ENCODE data around the gene ILDR2.

The ILDR2 gene

DNA sequence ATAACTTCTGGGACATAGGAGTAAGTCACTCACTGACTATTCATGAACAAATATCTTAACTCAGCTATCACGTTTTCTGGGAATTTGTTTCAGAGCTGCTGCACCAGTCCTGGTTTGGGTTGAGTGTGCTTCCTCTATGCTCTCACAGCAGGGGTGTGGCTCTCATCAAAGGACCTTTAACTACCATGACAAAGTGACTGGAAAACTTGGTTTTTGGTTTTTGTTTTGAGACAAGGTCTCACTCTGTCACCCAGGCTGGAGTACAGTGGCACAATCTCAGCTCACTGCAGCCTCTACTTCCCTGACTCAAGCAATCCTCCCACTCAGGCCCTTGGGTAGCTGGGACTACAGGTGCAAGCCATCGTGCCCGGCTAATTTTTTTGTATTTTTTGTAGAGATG lies 4.1 kb downstream of the ILDR2 start:
- DNase-seq: no peak

DNA sequence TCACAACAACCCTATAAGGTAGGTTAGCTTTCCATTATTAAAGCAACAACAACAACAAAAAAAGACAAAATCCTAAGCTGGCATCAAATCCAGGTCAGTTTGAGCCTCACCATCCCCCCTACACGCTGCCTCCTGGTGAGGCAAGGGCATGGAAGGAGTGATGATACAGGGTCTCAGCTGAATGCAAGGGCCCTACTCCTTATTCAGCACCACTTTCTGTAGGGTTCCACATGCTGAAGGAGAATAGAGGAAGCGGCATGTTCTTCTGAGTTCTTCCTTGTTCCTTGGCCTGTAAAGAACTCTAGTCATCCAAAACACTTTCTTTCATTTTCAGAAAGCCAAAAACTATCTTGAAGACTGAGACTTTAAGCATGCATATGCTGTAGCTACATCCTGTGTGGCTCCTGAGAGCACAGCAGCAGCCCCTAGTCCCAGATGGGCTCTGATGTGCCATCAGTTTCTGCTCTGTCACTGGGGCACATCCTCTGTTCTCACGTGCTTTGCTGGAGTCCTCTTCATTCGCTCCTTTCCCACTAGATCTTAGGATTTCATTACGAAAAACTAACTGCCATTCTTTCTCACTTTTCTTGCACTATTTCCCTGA lies 6.2 kb downstream of the ILDR2 start:
- no peak for DNase-seq

DNA sequence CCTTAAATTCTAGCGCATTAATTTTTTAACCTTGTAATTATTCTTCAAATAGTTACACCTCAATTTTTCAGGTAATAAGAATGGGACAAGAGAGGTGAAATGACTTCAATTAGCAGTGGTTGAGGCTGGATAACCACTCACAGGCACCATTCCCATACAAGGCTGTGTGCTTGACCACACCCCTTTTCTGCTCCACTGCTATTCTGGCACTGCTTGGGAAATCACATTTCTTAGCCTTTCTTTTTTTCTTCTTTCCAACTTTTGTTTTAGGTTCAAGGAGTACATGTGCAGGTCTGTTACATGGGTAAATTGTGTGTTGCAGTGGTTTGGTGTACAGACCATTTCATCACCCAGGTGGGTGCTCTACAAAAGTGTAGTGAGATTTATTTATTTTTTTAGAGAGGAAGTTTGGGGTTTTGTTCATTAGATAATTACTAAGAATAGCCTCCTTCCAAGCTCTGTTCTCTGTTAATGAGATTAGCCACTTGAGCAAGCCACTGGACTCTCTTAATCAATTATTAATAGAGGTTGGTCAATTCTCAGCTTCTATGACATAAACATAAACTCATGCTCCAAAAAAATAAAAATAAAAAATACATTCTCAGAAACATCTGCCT lies 14.4 kb downstream of the ILDR2 start:
- no peak for DNase-seq

DNA sequence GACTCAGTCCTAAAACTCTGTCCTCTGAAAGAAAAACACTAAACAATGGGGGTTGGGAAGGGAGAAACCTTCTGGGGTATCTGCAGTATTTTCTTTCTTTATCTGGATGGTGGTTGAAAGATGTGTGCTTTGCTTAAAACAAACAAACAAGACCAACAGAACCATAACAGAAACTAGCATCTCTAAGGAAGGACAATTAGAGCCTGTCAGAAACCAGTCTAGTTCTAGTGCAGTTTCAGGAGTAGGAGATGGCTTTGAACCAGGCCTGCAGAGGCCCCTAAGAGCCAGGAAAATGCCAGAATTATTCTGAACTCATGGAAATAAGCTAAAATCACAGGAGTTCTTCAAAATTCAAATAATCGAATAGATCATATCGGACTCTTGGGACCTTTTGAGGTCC lies 18.5 kb downstream of the ILDR2 start:
- no peak for DNase-seq

DNA sequence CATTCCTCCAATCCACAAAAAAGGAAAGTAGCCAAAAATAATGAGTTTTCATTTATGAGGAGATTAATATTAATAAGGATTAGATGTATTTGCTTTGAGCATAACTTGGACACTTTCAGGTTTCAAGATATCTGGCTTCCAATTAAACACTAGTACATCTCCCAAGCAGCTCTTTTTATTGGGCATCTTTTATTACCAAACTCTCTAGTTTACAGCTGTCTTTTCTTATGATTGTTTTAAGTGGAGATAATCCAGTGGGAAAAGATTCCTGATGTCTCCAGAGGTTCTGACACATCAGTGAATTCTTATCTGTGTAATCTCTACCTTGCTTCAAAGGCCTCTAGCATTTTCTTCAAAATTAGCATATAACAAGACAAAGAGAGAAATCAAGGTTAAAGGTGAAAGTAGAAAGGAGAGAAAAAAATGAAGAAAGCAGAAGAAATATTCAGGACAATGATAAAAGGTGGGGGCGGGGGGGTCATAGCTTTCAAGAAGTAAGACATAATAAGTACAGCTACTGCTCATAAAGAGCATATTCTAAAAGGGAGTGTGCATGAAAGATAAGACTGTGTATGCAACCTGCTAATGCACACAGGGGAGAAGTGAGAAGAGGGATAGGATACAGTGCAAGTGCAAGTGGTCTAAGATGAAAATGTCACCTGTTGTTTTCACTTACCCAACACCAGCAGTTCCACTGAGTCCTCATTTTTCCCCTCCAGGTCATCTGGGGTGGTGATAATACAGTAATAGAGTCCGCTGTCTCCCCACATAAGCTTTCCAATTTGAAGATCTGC lies 19.1 kb downstream of the ILDR2 start:
- no peak for DNase-seq

DNA sequence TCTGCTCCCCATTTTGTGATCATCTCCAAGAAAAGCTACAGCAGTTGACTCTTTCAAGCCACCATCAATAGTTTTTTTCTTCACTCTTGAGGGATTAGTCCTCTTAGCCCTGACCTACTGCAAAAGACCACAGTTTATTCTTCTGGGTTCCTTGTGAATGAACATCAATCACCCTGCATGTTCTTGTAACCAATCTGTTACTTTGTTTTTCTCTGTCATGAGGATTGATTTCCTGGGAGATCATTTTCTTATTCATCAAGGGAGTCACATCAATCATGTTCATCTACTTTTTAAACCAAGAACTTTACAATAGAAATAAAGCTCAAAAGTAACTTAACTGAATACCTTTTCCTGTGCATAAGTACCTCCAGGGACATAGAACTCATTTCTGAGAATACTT lies 21.8 kb downstream of the ILDR2 start:
- DNase-seq: no peak

DNA sequence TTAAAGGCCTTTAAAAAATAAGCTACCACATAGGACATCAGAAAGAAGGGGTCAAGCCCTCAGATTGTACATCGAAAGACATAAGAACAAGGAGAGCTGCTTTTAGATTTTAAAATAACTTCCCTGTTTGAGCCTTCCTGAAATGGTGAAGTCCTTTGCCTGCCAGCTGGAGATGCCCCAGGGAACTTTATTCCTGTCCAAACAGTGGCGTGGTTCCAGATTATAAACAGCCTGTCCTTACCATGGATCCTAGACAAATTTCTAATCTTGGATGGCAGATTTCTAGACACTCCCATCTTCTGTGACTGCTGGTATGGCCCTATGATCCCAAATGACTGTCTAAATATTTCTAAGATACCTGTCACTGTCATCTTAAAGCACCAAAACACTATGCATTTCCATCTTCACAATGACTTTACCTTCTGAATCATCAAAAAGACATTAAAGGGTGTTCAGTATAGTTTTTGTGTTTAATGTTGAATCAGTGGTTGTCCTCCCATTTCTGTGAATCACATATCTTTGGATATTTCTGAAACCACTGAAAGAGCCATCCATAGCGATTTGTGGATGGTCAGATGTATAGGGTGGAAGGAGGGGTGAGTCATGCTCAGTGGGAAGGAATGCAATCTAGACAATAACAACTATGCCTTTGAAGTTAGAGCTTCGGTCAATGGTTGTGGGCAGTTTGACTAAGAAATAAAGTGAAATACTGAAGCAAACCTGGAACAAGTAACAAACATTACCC lies 23.2 kb downstream of the ILDR2 start:
- peak; percentile 86 for DNase-seq

DNA sequence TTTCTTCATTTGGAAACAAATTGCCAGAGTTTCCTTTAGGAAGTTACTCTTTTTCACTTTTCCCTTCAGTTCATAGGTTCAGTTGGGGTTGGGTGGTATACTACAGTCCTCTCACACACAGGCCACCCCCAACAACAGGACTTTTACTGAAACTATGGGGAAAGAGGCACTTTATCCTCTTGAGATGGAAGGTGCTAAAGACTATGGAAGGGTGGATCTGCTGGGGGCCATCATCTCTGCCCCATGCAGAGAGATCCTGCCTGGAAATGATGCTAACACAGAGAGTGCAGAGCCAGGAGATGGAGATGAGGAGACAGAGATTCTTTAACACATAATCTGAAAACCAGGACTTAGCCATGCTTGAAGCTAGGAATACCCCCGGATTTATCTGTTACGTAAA lies 24.3 kb downstream of the ILDR2 start:
- DNase-seq: no peak

DNA sequence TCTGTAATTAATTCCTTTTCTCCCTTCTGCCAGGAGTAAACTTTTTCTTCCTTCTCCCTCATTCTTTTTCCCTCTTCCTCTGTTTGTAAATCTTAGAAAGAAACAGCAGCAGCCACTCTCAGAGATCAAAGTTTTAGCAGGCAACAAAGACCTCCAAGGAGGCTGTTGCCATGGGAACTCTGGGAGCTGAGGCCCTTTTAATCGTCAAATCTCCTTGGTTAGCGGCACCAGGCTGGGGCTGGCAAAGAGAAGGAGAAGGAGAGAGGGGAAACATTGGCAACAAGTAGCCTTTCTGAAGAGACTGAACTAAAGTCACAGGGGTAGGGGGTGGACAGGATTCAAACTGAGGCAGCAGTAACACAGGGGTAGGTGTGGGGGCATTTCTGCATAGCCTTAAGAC lies 25.2 kb downstream of the ILDR2 start:
- no peak for DNase-seq

DNA sequence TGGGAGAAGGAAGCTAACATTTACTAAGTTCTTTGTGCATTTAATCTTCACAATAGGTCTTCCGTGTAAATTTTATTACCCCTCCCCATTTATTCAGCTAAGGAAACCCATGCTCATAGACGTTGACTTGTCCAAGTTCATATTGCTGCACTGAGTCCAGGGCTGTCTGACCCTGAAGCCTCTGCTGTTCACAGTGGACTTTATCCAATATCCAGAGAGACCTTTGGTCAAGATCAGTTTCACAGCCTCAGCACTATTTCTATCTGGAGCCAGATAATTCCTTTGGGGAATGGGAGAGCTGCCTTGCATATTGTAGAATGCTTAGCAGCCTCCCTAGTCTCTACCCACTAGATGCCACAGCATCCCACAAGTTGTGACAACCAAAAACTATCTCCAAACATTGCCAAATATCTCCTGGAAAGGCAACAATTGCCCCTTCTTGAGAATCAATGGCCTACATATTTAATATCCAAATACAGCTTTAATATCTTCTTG lies 26.4 kb downstream of the ILDR2 start:
- DNase-seq: no peak

DNA sequence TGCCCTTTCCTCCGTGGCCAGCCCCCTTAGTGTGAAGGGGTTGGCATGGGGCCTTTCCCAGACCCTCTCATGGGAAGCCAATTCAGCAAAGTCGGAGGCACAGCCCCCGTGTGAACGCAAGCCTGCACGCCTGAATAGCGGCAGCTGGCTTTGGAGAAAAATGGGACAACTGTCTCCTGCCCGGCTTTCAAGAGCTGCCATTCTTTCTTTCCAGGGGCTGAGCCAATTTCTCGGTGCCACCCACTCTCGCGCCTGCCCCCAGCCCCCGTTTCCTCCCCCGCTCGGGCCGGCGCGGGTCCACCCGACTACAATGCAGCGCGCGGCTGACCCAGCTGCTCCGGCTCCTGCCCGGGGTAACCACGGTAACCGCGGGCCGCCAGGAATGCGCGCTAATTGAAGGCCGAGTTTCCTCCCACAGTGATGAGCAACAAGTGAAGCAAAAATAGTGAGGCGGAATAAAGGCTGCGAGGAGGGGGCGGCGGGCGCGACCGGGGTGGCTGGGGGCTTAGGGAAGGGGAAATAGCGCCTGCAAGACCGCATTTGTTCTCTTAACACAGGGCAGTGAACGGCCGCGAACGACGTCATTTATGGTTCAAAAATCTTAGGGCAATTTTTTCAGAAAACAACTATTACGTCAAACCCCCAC lies 27.8 kb downstream of the ILDR2 start:
- DNase-seq: peak; percentile 61

DNA sequence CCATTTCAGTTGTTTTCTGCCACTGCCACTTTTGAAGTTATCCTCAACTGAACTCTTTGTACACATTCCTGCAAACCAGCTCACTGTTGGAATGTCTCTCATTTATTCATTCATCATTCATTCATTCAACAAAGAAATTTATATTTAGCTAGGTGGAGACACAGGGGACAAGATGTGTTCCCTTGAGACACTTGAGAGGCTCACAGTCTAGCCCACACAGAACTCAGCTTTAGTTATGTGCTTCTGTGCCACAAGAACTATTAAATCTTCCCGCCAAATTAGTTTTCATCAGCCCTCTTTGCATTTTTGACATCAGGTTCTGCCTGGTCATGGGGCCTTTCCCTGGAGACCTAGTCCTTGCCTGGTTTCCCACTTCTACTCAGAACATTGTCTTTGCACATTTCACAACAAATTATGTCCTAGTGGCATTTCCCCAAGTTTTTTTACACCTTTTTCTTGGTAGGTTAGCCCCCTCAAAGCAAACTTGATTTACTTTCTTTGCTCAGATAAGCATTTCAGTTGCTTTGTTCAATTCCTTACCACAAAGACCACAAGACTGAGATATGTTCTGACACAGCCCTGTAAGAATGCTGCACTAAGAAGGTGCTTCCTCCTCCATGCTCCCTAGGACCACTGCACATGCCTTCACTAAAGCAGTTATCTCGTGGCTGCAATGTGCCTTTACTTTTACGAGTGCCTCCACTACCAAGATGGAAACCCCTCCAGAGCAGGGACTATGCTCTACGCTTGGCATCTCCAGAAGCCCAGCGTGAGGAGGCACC lies 31.0 kb downstream of the ILDR2 start:
- peak; percentile 79 for DNase-seq

DNA sequence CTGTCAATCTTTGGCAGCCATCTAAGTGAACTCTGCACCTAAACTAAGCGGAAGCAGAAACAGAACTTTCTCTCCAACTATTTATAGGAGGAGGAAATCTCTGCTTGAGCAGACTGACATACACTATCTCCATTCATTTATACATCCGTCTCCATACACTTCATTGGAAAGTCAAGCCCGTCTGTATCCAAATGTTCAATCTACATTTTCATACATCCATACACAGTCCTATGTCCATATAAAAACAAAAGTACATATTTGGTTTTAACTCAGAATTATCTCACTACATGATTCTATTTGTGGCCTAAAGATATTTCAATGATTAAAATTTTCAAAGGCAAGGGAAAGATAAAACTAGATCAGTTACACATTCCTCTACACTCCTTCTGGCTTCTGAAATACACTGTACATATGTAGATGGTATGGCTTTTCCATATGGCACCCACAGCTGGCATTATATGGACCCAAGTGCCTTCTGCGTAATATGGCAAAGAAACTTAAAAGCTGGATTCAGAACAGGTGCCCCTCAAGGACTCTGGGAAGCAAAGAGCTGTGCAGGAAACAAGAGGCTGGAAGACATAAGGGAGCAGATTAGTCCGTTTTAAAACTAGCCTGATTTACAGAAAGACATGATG lies 35.5 kb downstream of the ILDR2 start:
- no peak for DNase-seq

DNA sequence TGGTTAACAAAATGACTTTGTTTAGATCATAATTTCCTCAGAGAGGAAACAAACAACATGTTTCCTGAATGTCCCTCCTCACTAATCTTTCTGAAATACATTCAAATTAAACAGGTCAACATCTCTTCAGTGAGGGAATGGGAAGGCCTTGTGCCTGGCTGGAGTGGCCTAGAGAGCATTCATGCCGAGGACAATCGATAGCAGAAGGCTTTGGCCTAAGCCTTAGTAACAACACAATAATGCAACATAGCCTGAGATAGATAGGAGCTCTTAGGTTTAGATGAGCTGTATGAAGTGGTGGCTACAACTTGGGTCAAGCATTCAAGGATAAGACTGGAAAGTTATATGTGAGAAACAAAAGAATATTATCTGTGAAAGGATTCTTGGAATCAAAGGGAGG lies 37.4 kb downstream of the ILDR2 start:
- no peak for DNase-seq

DNA sequence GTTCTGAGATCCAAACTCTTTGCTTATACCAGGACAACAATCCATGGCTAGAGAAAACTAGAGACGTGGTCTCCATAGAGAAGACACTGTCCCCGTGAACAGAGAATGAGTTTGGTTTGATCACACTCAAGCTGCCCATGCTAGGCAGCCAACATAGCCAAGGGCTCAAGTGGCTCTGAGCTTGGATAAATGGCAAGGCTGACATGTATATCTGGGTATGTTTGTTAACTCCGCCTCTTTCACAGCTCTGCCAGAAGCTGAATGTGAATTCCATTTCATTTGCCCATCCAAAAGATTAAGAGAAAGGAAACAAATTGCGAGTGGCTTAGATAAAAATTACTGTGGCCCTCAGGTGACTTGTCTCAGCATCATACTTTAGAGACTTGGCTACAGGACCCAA lies 38.0 kb downstream of the ILDR2 start:
- DNase-seq: no peak

DNA sequence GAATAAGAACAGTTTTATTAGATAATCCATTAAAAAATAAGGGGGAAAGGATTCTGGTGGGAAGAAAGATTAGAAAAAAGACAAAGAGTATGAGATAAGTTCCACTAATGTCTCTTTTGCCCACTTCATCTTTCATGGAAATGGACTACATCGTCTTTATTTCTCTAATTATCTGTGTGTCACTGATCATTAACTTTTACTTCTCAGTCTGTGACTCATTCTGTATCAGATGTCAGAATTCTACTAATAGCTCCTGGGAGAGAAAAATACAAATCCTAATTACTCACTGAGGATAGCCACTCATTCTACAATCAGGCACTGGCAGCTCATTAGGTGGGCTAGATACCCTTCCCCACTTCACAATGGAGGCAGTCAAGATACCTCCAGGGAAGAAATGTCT lies 41.7 kb downstream of the ILDR2 start:
- no peak for DNase-seq

DNA sequence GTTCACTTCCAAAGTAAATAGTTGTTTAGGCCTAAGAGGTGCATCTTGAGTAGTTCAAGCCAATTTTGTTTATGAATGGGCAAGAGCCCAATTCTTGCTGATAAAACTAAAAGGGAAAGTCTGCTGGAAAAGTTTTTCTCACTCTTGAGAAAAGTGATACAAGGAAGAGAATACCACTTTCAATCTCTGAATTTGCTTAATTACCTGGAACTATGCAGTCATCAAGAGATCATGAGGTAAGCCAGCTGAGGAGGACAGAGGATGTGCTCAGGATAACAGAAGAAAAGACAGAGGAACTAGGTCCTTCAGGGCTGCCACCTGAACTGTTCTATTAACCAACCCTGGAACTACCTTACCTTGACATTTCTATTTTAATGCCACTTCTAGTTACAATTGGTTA lies 42.2 kb downstream of the ILDR2 start:
- DNase-seq: no peak

DNA sequence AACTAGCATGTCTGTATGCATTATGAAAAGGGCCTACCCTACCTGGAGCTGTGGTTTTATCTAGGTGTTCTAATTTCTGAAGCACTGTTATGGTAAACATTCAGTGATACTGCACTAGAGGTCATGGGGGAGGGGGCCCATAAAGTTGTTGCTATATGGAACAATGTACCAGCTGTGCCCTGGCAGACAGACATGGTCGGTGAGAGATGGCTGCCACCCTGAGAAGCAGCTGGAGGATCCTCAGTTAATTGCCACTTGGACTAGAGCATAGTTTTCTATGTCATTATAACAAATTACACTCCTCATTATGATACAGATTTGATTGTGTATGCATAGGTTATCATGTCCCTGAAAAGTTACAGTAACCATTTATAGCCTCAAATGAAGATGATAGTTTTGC lies 45.4 kb downstream of the ILDR2 start:
- DNase-seq: no peak

DNA sequence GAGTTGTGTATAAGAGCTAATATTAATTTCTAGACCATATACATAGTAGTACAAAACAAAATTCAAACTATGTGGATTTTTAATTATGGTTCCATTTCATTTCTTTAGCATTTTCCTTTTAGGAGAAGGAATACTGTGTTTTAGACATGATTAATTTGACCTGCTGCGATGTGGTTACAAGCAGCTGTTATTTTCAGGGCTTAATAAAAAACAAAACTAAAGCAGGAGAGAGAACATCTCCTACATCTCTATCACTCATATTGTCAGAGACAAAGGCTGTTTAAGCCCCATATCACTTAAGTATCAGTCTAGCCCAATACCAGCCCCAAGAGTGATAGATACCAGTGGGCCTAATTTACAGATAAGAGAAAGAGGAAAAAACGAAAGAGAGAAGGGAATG lies 47.6 kb downstream of the ILDR2 start:
- no peak for DNase-seq

DNA sequence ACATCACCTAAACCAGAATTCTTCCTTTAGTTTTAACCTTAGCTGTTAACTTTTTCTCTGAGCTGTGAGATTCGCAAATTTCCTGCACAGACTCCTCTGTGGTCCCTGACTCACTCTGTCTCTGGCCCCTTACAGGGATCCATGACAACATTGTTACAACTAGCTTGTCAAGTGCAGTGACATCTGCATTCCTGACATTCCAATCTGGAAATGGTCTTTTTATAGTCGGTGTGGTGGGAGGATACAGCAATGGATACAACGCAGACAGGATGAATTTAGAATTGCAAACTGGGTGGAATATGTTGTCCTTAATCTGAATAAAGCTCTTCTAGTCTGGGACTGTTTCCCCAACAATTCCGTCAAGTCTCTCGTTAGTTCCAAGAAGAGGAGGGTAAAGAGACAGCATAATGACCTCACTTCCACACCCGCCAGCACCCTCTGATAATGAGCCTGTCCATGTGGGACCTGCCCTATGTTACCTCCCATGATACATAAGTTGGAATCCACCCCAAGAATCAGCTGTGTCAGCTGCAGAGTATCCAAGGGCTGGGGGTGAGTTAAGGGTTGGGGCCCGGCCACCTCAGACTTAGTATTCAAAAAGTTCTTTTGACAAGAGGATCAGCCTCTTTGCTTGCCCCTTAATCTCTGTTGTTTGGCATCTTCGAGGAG lies 49.4 kb downstream of the ILDR2 start:
- peak; percentile 69 for DNase-seq
